ENCODE results near the gene ATP12A. TPM values are rescaled to one million over a fixed set of nuclear protein-coding genes. Genes with fewer than 3 reads are reported as not detected.

Gene ATP12A
- total RNA-seq, 4 donors from 2014 or later = 0.27 TPM; not detected in 3

- TF ChIP-seq POLR2A (IDR thresholded peaks at IDR 0.05) = no peak
- TF ChIP-seq CTCF (IDR thresholded peaks at IDR 0.05) = no peak
- Histone ChIP-seq H3K36me3 (no peaks in the 10 kb centered on the region), H3K4me1 (no peaks in the 10 kb centered on the region), H3K9me3 (no peaks in the 10 kb centered on the region), H3K27ac (no peak overlapping the region), H3K27me3 (no peaks in the 10 kb centered on the region), H3K4me3 (replicated peaks in 1 of 3) (no peak overlapping the region)
- intact Hi-C loops (cut with DNase I) = no loop called here
- no peak for DNase-seq
These were observed 79.0 kb downstream of the ATP12A start for GRCh38 chr13:24759197-24759596.

Small RNA genes within 50 kb of the gene (small RNA-seq; reads per million reads assigned to genes)
- gene RNY1P7 = not detected

Other genes with a start within 250 kb of the ATP12A start
- gene PARP4, start 167.6 kb upstream of the ATP12A start, total RNA-seq = 10 to 100 TPM; 52.4 to 71.8 (median 58.6) TPM
- under 1 TPM in 3 of 4 donors, not detected in 1; 0.11 to 0.83 (median 0.13) TPM for gene RNF17, start 83.8 kb downstream of the ATP12A start, total RNA-seq

Data from thyroid gland (tissue), 4 donors.